ENCODE measurements around the gene KIF2C. TPM values are rescaled to one million over a fixed set of nuclear protein-coding genes. Genes with fewer than 3 reads are reported as not detected.

KIF2C gene
- total RNA-seq, 1 donor from 2014 or later = 0.94 TPM

DNA sequence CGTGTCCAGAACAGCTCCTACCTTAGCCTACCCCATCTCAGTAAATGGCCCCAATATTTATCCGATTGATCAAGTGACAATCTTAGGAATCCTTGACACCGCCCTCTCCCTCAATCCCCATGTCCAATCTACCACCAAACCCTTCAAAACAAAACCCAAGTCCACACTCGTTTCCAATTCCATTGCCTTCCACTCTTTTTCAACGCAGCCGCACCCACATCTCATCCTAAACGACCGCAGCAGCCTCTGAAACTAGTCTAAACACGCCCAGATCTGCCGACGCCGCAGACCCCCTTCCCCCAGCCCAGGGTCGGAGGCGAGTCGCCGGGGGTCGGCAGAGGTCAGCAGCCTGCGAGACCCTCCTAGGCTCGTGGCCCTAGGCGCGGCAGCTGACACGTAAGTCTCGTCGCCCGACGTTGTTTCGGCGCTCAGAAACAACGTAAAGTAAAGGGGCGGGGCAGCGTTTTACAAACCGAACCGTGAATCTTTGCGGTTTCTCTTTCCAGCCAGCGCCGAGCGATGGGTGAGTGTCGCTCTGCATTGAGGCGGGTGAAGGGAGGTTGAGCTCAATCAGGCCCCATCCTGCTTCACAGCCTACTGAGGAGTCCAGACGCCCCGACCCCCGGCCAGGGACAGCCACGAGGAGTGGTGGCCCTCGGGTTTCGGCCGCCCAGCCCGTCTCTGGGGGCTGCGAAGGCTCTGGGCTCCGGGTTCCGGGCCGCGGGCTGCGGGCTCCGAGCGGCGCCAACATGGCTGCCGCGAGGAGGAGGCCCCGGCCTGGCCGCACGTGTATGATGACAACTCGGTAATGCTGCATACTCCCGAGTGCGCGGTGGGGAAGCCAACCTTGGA lies 35.7 kb downstream of the KIF2C start, which contains the start of gene RPS8:
Gene RPS8 (plus strand): TSS at position 463 of the 852 bp plus-strand sequence. CDS start 57 bp downstream, at position 520.
- DNase-seq (ENCODE audit: low read depth) = peak; percentile 86

GRCh38 chr1:44775930-44776729 lies 36.5 kb downstream of the KIF2C start:
- no peak for DNase-seq (ENCODE audit: low read depth)

GRCh38 chr1:44776730-44777068 lies 37.1 kb downstream of the KIF2C start:
- DNase-seq (ENCODE audit: low read depth) = no peak

- no peak for DNase-seq (ENCODE audit: low read depth)
Measured at GRCh38 chr1:44777547-44777946, 37.9 kb downstream of the KIF2C start.

GRCh38 chr1:44777969-44778635 lies 38.5 kb downstream of the KIF2C start:
- DNase-seq (ENCODE audit: low read depth) = no peak

DNA sequence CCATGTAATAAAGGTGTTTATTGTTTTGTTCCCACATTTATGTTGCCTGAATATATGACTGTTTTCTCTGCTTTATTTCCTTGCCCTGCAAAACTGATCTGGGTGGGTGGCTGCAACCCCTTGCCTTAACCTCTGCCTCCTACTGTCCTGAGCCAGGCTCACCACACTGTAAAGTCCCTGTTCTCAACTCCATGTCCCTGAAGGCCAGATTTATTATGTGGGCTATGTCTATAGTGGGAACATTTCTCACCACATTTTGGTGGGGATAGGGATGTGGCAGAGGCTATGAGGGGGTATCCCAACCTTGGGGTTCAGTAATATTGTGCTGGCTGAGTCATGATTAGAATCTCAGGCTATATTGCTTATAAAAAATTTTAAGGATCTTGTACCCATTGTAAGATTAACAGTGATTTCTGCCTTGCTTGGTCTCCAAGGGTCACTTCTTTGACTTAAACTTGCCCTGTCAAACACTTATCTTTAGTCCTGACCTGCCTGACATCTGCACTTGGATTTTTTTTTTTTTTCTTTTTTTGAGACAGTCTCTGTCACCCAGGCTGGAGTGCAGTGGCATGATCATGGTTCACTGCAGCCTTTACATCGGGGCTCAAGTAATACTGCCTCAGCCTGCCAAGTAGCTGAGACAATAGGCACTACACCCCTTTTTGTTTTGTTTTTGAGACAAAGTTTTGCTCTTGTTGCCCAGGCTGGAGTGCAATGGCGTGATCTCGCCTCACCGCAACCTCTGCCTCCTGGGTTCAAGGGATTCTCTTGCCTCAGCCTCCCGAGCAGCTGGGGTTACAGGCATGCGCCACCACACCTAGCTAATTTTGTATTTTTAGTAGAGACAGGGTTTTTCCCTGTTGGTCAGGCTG lies 39.3 kb downstream of the KIF2C start:
- DNase-seq (ENCODE audit: low read depth) = no peak

DNA sequence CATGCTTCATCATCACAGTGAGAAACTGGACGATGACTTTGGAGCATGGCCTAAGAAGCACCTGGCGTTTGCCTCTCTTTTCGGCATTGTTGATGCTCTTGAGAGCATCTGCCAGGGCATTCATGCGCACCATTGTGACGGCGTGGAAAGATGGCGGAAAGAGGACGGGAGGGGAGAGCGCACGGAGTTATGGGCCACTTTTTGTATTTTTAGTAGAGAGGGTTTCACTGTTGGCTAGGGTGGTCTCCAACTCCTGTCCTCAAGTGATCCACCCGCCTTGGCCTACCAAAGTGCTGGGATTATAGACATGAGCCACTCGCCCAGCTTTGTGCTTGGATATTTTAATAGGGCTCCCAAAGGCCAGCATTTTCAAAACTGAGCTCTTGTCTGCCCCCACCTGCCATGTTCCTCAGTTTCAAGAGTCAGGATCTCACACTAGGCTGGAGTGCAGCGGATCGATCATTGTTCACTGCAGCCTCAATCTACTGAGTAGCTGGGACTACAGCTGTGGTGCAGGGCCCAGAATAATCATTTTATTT lies 41.0 kb downstream of the KIF2C start:
- DNase-seq (ENCODE audit: low read depth) = no peak

- DNase-seq (ENCODE audit: low read depth) = no peak
Measured at GRCh38 chr1:44783697-44784093, 44.1 kb downstream of the KIF2C start.

DNA sequence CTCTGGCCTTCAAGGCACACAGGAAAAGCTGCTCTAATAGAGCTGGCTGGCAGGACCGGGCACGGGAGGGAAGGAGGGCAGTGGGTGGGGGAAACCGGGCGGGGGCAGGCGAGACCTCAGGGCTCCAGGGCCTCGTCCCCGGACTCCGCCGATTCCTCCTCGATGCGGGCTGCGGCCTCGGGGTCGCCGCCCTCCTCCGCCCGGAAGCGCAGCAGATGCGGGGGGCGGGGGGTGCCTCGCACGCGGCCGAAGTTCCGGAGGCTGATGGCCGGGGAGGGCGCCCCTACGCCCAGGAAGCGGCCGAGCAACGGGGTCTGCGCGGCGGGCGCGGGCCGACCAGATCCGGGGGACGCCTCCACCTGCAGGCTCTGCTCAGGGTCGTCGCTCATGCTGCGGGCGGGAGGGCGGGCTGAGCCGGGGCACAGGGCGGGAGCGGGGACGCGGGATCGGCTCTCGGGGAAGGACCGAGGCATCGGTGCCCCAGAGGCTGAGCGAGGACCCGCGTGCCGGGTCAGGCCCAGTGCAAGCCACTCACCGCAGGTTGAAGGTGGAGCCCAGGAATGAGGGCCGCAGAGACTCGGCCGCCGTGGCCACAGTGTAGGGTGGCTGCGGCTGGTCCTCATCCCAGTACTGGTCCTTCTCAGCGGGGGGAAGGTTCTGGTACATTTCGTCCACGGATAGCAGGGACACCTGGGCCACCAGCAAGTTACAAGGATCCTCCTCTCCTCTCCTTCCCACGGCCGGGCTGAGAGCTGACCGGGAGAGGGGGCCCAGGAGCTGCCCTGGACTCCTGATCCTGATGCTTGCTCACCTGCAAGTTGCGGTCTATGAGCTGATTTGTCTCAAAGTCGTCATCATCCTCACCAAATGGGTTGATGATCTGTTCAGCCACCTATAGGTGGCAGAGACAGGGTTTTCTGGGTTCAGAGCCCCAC lies 44.7 kb downstream of the KIF2C start:
- no peak for DNase-seq (ENCODE audit: low read depth)

GRCh38 chr1:44785029-44785380 lies 45.4 kb downstream of the KIF2C start:
- no peak for DNase-seq (ENCODE audit: low read depth)

- no peak for DNase-seq (ENCODE audit: low read depth)
Measured at GRCh38 chr1:44785501-44786137, 46.0 kb downstream of the KIF2C start.

DNA sequence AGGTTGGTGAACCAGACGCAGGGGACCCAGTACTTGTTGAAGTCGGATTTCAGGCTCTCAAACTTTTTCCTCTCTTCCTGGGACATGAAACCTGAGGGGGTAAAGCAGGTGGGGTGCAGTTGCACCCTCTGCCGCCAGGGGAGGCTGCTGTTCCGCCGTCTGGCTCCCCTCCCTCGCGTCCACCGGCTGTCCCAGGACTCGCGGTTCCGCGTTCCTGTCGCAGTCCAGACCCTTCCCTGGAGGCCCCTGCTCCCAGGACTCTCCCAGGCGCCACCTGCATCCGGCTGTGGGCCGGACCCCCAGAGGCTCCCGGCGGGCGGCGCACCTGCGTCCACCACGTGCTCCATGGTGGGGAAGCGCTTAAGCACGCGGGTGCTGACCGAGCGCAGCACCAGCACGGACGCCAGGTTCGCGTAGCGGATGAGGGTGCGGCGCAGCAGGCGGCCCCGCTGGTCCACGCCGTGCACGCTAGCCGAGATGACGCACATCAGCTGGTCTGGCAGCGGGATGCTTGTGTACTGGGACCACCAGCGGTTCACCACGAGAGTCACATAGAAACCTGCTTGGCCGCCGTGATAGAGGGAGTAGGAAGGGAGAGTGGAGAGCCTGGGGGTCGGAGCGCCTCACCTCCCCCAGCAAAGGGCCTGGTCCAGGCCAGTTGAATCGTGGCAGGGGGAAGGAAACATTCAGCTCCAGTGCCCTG lies 46.7 kb downstream of the KIF2C start:
- DNase-seq (ENCODE audit: low read depth) = peak; percentile 49

GRCh38 chr1:44786841-44787426 lies 47.3 kb downstream of the KIF2C start:
- DNase-seq (ENCODE audit: low read depth) = no peak

GRCh38 chr1:44787506-44787905 lies 47.9 kb downstream of the KIF2C start:
- DNase-seq (ENCODE audit: low read depth) = no peak

GRCh38 chr1:44788120-44788860 lies 48.7 kb downstream of the KIF2C start, which contains the start of gene BEST4:
TSS of gene BEST4 (minus strand) at chr1:44788170. CDS start at chr1:44787705, 465 bp downstream.
- DNase-seq (ENCODE audit: low read depth) = no peak

- DNase-seq (ENCODE audit: low read depth) = no peak
Measured at GRCh38 chr1:44790968-44791801, 51.5 kb downstream of the KIF2C start.
